Posterior cingulate gyrus (tissue), 11 donors: ENCODE data around the gene EIF4A3.

Source experiments
- DNase-seq, 10 donors: peaks; one replicate each; pipeline versions ENCODE4 v3.0.0 to v3.0.0-alpha.2; 2020 to 2021; ENCODE audit warnings: mixed read lengths in 3 of 10
- intact Hi-C: fragments of 100-400 bp; cut with DNase I; formaldehyde crosslinking; loops from one replicate; pipeline ENCODE4 v1.15.1; 2023

The EIF4A3 gene

DNA sequence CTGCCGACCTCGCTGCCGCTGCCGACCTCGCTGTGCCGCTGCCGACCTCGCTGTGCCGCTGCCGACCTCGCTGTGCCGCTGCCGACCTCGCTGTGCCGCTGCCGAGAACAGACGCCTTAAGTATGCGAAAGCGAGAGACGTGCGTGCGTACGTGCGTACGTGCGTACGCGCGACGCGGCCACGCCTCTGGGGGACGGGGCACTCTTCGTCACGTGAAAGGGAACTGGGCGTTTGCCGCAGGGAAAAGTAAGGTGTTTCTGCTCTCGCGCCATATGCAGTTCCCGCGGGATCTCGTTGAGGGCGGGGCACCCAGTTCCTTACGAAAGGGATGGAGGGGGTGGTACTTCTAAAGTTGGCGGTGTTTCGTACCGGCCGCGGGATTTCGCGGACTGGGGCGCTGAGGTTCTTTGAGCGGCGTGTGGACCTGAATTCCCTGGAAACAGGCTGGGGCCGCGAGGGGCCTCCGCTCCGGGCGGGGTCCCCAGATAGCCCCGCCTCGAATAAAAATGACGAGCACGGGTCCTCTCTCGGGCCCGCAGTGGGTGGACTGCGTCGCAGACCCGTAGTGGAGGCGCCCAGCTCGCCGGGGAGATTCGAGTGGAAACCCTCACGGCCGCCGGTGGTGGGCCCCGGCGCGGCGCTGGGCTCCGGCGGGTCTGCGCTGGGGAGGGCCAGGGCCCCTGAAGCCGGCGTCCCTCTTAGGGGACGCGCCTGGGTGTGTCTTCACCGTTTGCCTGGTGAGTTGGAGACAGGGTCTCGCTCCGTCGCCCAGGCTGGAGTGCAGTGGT is at the start of gene EIF4A3:
EIF4A3 (minus strand) TSS at position 94 of the 788 bp plus-strand sequence. CDS start 167 bp downstream, outside the sequence.
- intact Hi-C loops, result loop anchor here (5.0 kb wide), 2 partner anchors 45 to 115 kb away; partner anchors contain the start of genes GAA and RNF213
- peak; percentile 95 to 100 (median 97) for DNase-seq

DNA sequence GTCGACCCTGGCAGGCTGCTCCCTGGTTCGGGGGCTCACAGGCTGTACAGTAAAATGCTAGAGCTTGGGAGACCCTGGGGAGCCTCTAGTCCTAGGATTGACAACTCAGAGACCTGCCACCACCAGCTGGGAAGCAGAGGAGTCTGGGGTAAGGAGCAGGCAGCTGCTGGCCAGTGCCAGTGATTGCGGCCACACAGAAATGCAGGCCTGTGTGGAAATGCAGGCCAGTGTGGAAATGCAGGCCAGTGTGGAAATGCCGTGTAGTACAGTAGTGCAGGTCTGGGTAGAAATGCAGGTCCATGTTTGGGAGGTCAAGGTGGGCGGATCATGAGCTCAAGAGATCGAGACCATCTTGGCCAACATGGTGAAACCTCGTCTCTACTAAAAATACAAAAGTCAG is 49.7 kb upstream of the EIF4A3 start:
- intact Hi-C loops, result no loop called here
- DNase-seq, result peak in 1 of 10 donors; percentile 76

- peak in 1 of 10 donors; percentile 79 for DNase-seq
- intact Hi-C loops, result no loop called here
These were observed 49.0 kb upstream of the EIF4A3 start for GRCh38 chr17:80195671-80196529.

DNA sequence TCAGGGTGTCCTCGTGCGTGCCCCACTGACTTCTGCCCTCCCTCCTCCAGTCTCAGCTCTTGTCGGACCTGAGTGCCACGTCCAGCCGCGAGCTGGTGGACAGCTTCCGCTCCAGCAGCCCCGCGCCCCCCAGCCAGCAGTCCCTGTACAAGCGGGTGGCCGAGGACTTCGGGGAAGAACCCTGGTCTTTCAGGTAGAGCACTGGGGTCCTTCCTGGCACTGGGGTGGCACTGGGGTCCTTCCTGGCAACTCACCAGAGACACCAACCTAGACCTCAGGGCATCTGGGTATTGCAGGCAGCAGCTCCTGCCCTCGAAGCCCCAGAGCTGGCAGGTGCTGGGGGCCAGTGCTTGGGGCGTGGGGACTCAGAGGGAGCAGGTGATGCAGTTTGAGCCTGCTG is 48.2 kb upstream of the EIF4A3 start:
- intact Hi-C loops, result no loop called here
- DNase-seq, result no peak

DNA sequence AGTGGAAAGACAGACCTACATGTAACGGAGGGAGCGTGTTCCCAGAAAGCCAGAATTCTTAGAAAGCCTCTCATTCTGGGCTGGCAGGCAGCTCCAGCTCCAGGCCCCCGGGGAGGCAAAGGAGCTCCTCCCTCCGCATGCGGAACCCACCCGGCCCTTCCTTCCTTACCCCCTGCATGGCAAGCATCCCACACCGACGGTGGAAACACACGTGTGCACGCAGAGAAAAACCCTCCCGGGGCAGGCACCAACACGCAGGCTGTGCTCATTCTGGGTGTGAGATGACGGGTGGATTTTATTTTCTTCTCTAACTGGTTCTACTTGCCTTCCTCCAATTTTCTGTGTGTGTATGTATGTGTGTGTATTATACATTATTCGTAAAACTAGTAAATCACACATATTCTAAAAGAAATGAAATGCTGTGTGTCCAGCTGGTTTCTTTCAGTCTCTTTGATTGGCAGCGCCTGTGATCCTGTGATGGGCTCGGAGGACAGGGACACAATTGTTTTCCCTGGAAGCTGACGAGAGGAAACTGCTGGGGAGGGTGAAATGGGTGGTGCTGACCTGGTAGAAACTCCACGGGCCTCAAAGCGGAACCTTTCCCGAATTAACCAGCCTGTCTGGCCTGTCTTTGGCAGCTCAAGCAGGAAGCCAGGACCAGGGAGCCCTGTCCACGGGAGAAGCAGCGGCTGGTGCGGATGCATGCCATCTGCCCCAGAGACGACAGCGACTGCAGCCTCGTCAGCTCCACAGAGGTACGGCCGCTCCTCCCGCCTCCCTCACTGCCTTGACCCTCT is 45.1 kb upstream of the EIF4A3 start:
- intact Hi-C loops, result no loop called here
- DNase-seq, result peak in 5 of 10 donors; percentile 16 to 84 (median 52)

GRCh38 chr17:80191192-80191591 is 44.3 kb upstream of the EIF4A3 start:
- DNase-seq, result peak in 1 of 10 donors; percentile 61
- intact Hi-C loops, result no loop called here

- peak in 1 of 10 donors; percentile 66 for DNase-seq
- intact Hi-C loops, result no loop called here
These were observed 43.8 kb upstream of the EIF4A3 start for GRCh38 chr17:80190716-80191115.

- intact Hi-C loops, result no loop called here
- peak in 1 of 10 donors; percentile 76 for DNase-seq
These were observed 42.7 kb upstream of the EIF4A3 start for GRCh38 chr17:80189611-80190010.

GRCh38 chr17:80187515-80187941 is 40.6 kb upstream of the EIF4A3 start:
- intact Hi-C loops, result no loop called here
- peak in 1 of 10 donors; percentile 73 for DNase-seq

- intact Hi-C loops, result no loop called here
- DNase-seq, result no peak
These were observed 40.2 kb upstream of the EIF4A3 start for GRCh38 chr17:80187090-80187489.

- intact Hi-C loops, result no loop called here
- DNase-seq, result peak in 1 of 10 donors; percentile 61
These were observed 39.0 kb upstream of the EIF4A3 start for GRCh38 chr17:80185968-80186367.

- intact Hi-C loops, result no loop called here
- peak in 1 of 10 donors; percentile 85 for DNase-seq
These were observed 37.4 kb upstream of the EIF4A3 start for GRCh38 chr17:80184423-80184714.

GRCh38 chr17:80183581-80184422 is 36.9 kb upstream of the EIF4A3 start:
- intact Hi-C loops, result no loop called here

GRCh38 chr17:80182845-80183223 is 35.9 kb upstream of the EIF4A3 start:
- intact Hi-C loops, result no loop called here
- no peak for DNase-seq

More at GRCh38 chr17:80183581-80184422, 36.9 kb upstream of the EIF4A3 start:
- peak in 1 of 10 donors; percentile 59 for DNase-seq

DNA sequence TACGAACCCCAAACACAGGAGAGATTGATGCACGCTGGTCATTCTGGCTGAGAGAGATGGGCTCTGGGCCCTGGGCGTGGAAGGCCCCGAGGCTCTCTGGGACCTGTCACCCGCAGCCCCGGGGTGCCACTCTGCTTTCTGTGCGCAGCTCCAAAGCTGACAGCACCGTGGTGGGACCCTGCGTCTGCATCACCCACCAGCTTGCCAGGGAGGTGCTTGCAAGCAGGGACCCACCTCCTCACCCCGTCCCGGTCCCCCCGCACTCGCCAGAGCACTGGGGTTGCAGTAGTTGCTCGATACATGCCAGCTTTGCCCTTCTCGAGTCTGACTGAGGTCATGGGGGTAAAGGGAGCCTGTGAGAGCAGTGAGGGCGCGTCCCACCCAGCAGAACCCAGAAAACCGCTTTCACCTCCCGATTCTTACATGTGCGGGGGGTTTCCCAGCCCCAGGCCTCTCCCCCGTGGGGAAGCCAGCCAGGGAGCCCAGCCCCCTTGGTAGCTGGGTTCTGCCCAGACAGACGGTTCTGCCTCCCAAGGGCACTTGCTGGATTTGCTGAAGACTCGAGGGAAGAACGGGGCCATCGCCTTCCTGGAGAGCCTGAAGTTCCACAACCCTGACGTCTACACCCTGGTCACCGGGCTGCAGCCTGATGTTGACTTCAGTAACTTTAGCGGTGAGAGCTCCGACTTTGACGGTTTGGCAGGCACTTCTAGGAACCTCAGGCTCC is 35.4 kb upstream of the EIF4A3 start:
- intact Hi-C loops, result no loop called here
- peak in 1 of 10 donors; percentile 75 for DNase-seq

- DNase-seq, result peak in 1 of 10 donors; percentile 57
- intact Hi-C loops, result no loop called here
These were observed 34.5 kb upstream of the EIF4A3 start for GRCh38 chr17:80181431-80181830.

DNA sequence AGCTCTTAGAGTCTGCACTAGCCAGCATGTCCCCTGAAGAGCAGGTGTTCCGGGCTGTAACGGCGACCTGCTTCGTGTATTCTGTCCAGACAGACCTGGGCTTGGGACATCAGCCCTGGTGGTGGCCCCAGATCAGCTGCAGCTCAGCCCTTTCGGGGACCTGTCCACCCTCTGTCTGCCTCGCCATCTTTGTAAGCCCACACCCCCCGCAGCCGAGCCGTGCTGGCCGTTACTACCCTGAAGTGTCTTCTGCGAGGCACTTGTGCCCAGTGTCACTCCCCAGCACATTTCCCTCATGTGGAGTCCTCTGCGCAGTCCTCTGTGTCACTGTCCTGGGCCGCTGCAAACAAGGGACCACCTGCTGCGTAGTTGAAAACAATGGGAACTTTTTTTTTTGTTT is 33.3 kb upstream of the EIF4A3 start:
- intact Hi-C loops, result no loop called here

GRCh38 chr17:80177986-80178595 is 31.2 kb upstream of the EIF4A3 start:
- intact Hi-C loops, result no loop called here

More for the DNA sequence above, 33.3 kb upstream of the EIF4A3 start:
- DNase-seq, result peak in 1 of 10 donors; percentile 65

More at GRCh38 chr17:80177986-80178595, 31.2 kb upstream of the EIF4A3 start:
- peak in 2 of 10 donors; percentile 45 to 55 for DNase-seq
